Measurements from ENCODE around the gene UCK2. TPM values are rescaled to one million over a fixed set of nuclear protein-coding genes. Genes with fewer than 3 reads are reported as not detected.

UCK2 gene
- total RNA-seq, 1 experiment from 2014 or later: 77.9 TPM

GRCh38 chr1:165793951-165794350 is 33.5 kb upstream of the UCK2 start:
- Histone ChIP-seq H2BK20ac (ENCODE audit: low read depth, low read length, poor library complexity, severe bottlenecking) (no peak overlapping the region), H3K9ac (ENCODE audit: extremely low read depth, insufficient read length, low read length) (no peak overlapping the region), H2AFZ (ENCODE audit: low read length) (no peak overlapping the region), H2BK5ac (ENCODE audit: insufficient read length, low read length) (no peak overlapping the region), H2BK12ac (ENCODE audit: insufficient read length, low read depth, low read length) (no peak overlapping the region), H2BK15ac (ENCODE audit: low read depth, low read length) (no peak overlapping the region), H3K4ac (ENCODE audit: low read depth, low read length) (no peak overlapping the region), H3K18ac (ENCODE audit: insufficient read length, low read depth, low read length) (no peak overlapping the region), H3K4me1 (ENCODE audit: insufficient read depth, low read length) (no peaks in the 10 kb centered on the region), H3K9me3 (ENCODE audit: control insufficient read depth, low read depth, low read length) (no peaks in the 10 kb centered on the region), H2AK5ac (ENCODE audit: insufficient read length, low read length) (no peak overlapping the region), H4K20me1 (ENCODE audit: control insufficient read depth, insufficient read depth, insufficient read length) (no peaks in the 10 kb centered on the region), H2BK120ac (ENCODE audit: low read depth, low read length, poor library complexity, severe bottlenecking) (no peak overlapping the region), H3K79me1 (ENCODE audit: insufficient read depth, low read depth, low read length, poor library complexity, severe bottlenecking) (no peaks in the 10 kb centered on the region), H4K5ac (ENCODE audit: insufficient read length, low read depth, low read length) (no peak overlapping the region), H3T11ph (ENCODE audit: low read length) (no peak overlapping the region), H4K8ac (replicated peaks; ENCODE audit: insufficient read length, low read depth, low read length) (no peak overlapping the region), H3K23me2 (ENCODE audit: insufficient read length, low read depth, low read length, poor library complexity, severe bottlenecking) (no peaks in the 10 kb centered on the region), H3K14ac (ENCODE audit: insufficient read depth, low read length) (no peak overlapping the region), H3K27ac (ENCODE audit: insufficient read length, low read depth, low read length) (no peak overlapping the region), H3K79me2 (ENCODE audit: insufficient read depth, low read length) (no peaks in the 10 kb centered on the region), H3K56ac (ENCODE audit: insufficient read length, low read depth, low read length) (no peak overlapping the region), H4K91ac (ENCODE audit: insufficient read length, low read depth, low read length) (no peak overlapping the region), H3K27me3 (ENCODE audit: insufficient read depth, low read length) (no peaks in the 10 kb centered on the region), H3K23ac (ENCODE audit: insufficient read length, low read depth, low read length) (no peak overlapping the region), H3K4me2 (ENCODE audit: insufficient read depth, insufficient read length, low read length) (no peak overlapping the region)
- no peak for DNase-seq
- Mint-ChIP-seq H3K36me3 (ENCODE audit: insufficient read depth in 1 of 3, low read depth in 3 of 3) (no peaks in the 10 kb centered on the region; a peak in 1 of 7 replicates), H3K27ac (no peak overlapping the region), H3K9me3 (peaks cover under 1 to 2% of the 10 kb centered on the region in 2 experiments; a peak in 3 of 5 replicates), H3K4me1 (no peaks in the 10 kb centered on the region), H3K4me3 (no peak overlapping the region), H3K27me3 (ENCODE audit: low read depth) (peaks cover 1% of the 10 kb centered on the region)
- no peak for TF ChIP-seq CTCF (conservative IDR thresholded peaks at IDR 0.05)
- WGBS (ENCODE audit: extremely low coverage, insufficient read length, low lambda C conversion rate): no CpG with 5 or more reads among the region's 2 CpGs
